ENCODE data around the gene GALNT14.

DNA sequence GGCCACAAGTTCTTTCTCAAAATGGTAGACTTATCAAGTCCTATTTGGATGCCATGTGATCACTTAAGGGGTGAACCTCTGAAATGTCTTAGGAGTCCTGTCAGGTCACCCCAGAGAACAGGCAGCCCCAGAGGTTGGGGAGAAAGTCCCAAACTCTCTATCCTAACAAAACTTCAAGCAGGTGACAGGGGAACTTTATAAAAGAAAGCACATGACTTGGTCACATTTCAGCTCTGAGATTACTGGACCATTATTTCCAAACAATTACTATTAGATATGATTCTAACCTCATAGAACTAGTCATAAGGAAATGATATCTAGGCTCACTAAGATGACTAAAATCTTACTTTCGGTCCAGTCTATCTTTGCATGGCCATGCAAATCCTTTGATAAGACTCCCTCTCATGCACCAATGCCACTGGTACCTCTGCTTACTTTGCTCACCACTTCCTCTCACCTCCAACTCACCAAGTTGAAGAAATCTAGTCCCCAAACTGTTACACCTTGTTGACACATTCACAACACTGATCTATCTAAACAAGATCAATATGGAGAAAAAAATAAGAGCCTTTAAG is 107.0 kb downstream of the GALNT14 start:
- no peak for TF ChIP-seq GATA3 (IDR thresholded peaks at IDR 0.05; ENCODE audit: low read depth, low read length)
- no peak for TF ChIP-seq GATA2 (IDR thresholded peaks at IDR 0.05; ENCODE audit: low read depth, low read length)
